Heart right ventricle (tissue), 16 donors: ENCODE results near the gene ARAP2. TPM values are rescaled to one million over a fixed set of nuclear protein-coding genes. Genes with fewer than 3 reads are reported as not detected.

Experiments
- ATAC-seq, 8 donors: fragments of 200-7000 bp; cut with Tn5 transposase; one replicate each; pipeline ENCODE4 v1.9.1; 2020; ENCODE audit warnings: mild to moderate bottlenecking in 8 of 8, moderate library complexity in 8 of 8, moderate number of reproducible peaks in 1 of 8
- DNase-seq, 2 donors: peaks; one replicate each; pipeline ENCODE4 v3.0.0-alpha.2; 2020
- H3K27ac ChIP-seq, 10 donors: fragments of 200-600 bp; sonication (generic) in 2 of 10; one replicate each; pipeline versions ENCODE4 v1.5.0 to v1.8.0; 2020 to 2022; ENCODE audit warnings: mild to moderate bottlenecking in 3 of 10
- H3K27me3 ChIP-seq, 7 donors: fragments of 200-600 bp; one replicate each; pipeline ENCODE4 v1.8.0; 2021 to 2022; ENCODE audit warnings: mild to moderate bottlenecking in 2 of 7
- H3K36me3 ChIP-seq, 9 donors: fragments of 200-600 bp; sonication (generic) in 1 of 9; one replicate each; pipeline versions ENCODE4 v1.5.0 to v1.8.0; 2020 to 2022; ENCODE audit warnings: mild to moderate bottlenecking in 2 of 9
- H3K4me1 ChIP-seq, 9 donors: fragments of 200-600 bp; sonication (generic) in 1 of 9; one replicate each; pipeline versions ENCODE4 v1.5.0 to v1.8.0; 2020 to 2022; ENCODE audit warnings: mild to moderate bottlenecking in 4 of 9
- H3K4me3 ChIP-seq, 10 donors: fragments of 200-600 bp; sonication (generic) in 2 of 10; one replicate each; pipeline versions ENCODE4 v1.5.0 to v1.8.0; 2020 to 2022; ENCODE audit warnings: mild to moderate bottlenecking in 7 of 10, moderate library complexity in 2 of 10
- H3K9me3 ChIP-seq, 11 donors: fragments of 200-600 bp in 10 of 11; sonication (generic) in 2 of 11; one replicate each; pipeline versions ENCODE4 v1.5.0 to v1.8.0; 2013 to 2022; ENCODE audit warnings: mild to moderate bottlenecking in 2 of 11, control low read depth in 1 of 11, moderate library complexity in 1 of 11
- WGBS, 2 donors: extraction: QIAGEN DNeasy Blood & Tissue Kit; methylation state at CpG; one replicate each; pipeline ENCODE4 v1.1.7; 2013; ENCODE audit warnings: inconsistent platforms in 1 of 2; 5-methylcytosine and 5-hydroxymethylcytosine counted together
- intact Hi-C, 10 donors: fragments of 100-400 bp; cut with DNase I; formaldehyde crosslinking; loops; one replicate each; pipeline versions ENCODE4 v1.11.1 to v1.14.2; 2022
- polyA plus RNA-seq, 2 donors: library from polyadenylated mRNA; stranded (reverse); fragments of 200-250 nt; gene quantifications; one replicate each; pipeline ENCODE4 v1.2.3, GENCODE V29; 2013
- total RNA-seq, 10 donors: library from RNA; stranded (reverse); fragmentation: NEBNext Ultra II Directional in 3 of 10; extraction: Animal tissue kit (Norgen Biotek cat#: 25700) in 3 of 10; gene quantifications; one replicate each; pipeline versions ENCODE4 v1.2.1 to v1.2.4, GENCODE V29; 2021 to 2023
- TF ChIP-seq, protein P1 (sequence below), 9 donors: fragments of 200-600 bp; sonication (generic) in 2 of 9; IDR thresholded peaks; one replicate each; pipeline versions ENCODE4 v1.5.0 to v1.8.0; 2021 to 2022; ENCODE audit warnings: antibody characterized with exemption in 9 of 9, mild to moderate bottlenecking in 5 of 9, moderate library complexity in 1 of 9
- donor health status: Arrhythmogenic right ventricular cardiomyopathy.
- donor health status: ischemic (EF 13 %, LVEDD 7.1; RV severe dilation, severe dysfunction).
- donor health status: healthy with polysubstance abuse.
- donor health status: DM: no; HTN: yes; CAD: no.
- donor health status: DM: no; HTN: no; CAD: no.
- donor health status: ischemic (EF 25% LVEDD 6.9; RV normal size, moderate dysfunction).
- donor health status: ischemic (EF 25% LVEDD 5.7; RV mildly dilated, moderate dysfunction).
- donor health status: healthy.
- donor health status: DM: yes; HTN: yes; CAD: no.
- donor health status: Ischemic cardiomyopathy.
- donor health status: ischemic (EF 35%, LVEDD 5.7; RV mildly dilated, moderate dysfunction).
- donor health status: nonischemic (EF 11% LVEDD 7.7; RV severe dilation, severe dysfunction).
- donor health status: DM: yes; HTN: yes; CAD: no.
- donor health status: PGD.
- donor health status: ischemic (EF 29% LVEDD 5.4; RV normal size, mild dysfunction).
- donor health status: nonischemic (EF 23%, LVEDD 6.1; RV moderate dilation, normal function).

The ARAP2 gene
- total and polyA plus RNA-seq, 12 donors, result 0.19 to 6.9 (median 2.5) TPM

GRCh38 chr4:36140421-36140820 lies 103.9 kb downstream of the ARAP2 start:
- TF ChIP-seq, protein P1, sequence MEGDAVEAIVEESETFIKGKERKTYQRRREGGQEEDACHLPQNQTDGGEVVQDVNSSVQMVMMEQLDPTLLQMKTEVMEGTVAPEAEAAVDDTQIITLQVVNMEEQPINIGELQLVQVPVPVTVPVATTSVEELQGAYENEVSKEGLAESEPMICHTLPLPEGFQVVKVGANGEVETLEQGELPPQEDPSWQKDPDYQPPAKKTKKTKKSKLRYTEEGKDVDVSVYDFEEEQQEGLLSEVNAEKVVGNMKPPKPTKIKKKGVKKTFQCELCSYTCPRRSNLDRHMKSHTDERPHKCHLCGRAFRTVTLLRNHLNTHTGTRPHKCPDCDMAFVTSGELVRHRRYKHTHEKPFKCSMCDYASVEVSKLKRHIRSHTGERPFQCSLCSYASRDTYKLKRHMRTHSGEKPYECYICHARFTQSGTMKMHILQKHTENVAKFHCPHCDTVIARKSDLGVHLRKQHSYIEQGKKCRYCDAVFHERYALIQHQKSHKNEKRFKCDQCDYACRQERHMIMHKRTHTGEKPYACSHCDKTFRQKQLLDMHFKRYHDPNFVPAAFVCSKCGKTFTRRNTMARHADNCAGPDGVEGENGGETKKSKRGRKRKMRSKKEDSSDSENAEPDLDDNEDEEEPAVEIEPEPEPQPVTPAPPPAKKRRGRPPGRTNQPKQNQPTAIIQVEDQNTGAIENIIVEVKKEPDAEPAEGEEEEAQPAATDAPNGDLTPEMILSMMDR (IDR thresholded peaks at IDR 0.05), result no peak
- intact Hi-C loops, result no loop called here
- ATAC-seq, result no peak
- DNase-seq, result no peak
- Histone ChIP-seq H3K9me3 (no peaks in the 10 kb centered on the region), H3K36me3 (no peaks in the 10 kb centered on the region), H3K27ac (no peak overlapping the region), H3K4me1 (no peaks in the 10 kb centered on the region), H3K4me3 (no peak overlapping the region), H3K27me3 (no peaks in the 10 kb centered on the region)

GRCh38 chr4:36138220-36138619 lies 106.1 kb downstream of the ARAP2 start:
- ATAC-seq, result no peak

GRCh38 chr4:36137336-36137735 lies 107.0 kb downstream of the ARAP2 start:
- intact Hi-C loops, result no loop called here
- no peaks in the 10 kb centered on the region for H3K9me3 ChIP-seq
- 69 to 72% methylated on average over 4 of the region's 4 CpGs for WGBS, 2 donors

More at GRCh38 chr4:36138220-36138619, 106.1 kb downstream of the ARAP2 start:
- Histone ChIP-seq H3K36me3 (no peaks in the 10 kb centered on the region), H3K9me3 (no peaks in the 10 kb centered on the region), H3K27me3 (no peaks in the 10 kb centered on the region), H3K27ac (no peak overlapping the region), H3K4me1 (peaks cover 0 to 10% (median 0%) of the 10 kb centered on the region in 9 donors), H3K4me3 (no peak overlapping the region)
- intact Hi-C loops, result no loop called here
- TF ChIP-seq, protein P1 (IDR thresholded peaks at IDR 0.05), result no peak
- DNase-seq, result no peak

GRCh38 chr4:36133658-36134057 lies 110.7 kb downstream of the ARAP2 start:
- no peaks in the 10 kb centered on the region for H3K27me3 ChIP-seq
- H3K4me3 ChIP-seq, result no peak overlapping the region
- H3K27ac ChIP-seq, result no peak overlapping the region
- H3K4me1 ChIP-seq, result peaks cover 0 to 18% (median 0%) of the 10 kb centered on the region in 9 donors
- no peak for ATAC-seq
- DNase-seq, result no peak
- no peaks in the 10 kb centered on the region for H3K9me3 ChIP-seq
- 91 to 92% methylated on average over 3 of the region's 3 CpGs for WGBS, 2 donors
- TF ChIP-seq, protein P1 (IDR thresholded peaks at IDR 0.05), result no peak
- H3K36me3 ChIP-seq, result no peaks in the 10 kb centered on the region
- intact Hi-C loops, result no loop called here

More at GRCh38 chr4:36137336-36137735, 107.0 kb downstream of the ARAP2 start:
- TF ChIP-seq, protein P1 (IDR thresholded peaks at IDR 0.05), result no peak
- Histone ChIP-seq H3K4me1 (peaks cover 0 to 10% (median 0%) of the 10 kb centered on the region in 9 donors), H3K36me3 (no peaks in the 10 kb centered on the region), H3K27me3 (no peaks in the 10 kb centered on the region), H3K27ac (no peak overlapping the region), H3K4me3 (no peak overlapping the region)
- ATAC-seq (no peak), DNase-seq (no peak)
